HG03108 (cell line): ENCODE measurements around the gene GPT2.

ENCODE experiments used
- ATAC-seq: cut with Tn5 transposase; IDR thresholded peaks from one replicate; pipeline ENCODE4 v1.9.1; 2021; ENCODE audit warnings: moderate library complexity; ENCODE audit not compliant: unreplicated experiment

GPT2 gene

GRCh38 chr16:46883690-46884512 lies at the start of gene GPT2:
TSS of gene GPT2 (plus strand) at chr16:46884362. CDS start at chr16:46884716, 354 bp downstream.
- ATAC-seq, result peak; percentile 96

GRCh38 chr16:46836534-46837530 lies 47.3 kb upstream of the GPT2 start:
- no peak for ATAC-seq

GRCh38 chr16:46839986-46840443 lies 44.1 kb upstream of the GPT2 start:
- no peak for ATAC-seq

- no peak for ATAC-seq
Measured at GRCh38 chr16:46842192-46842895, 41.8 kb upstream of the GPT2 start.

GRCh38 chr16:46843898-46844642 lies 40.1 kb upstream of the GPT2 start:
- ATAC-seq, result no peak

- no peak for ATAC-seq
Measured at GRCh38 chr16:46844771-46845170, 39.4 kb upstream of the GPT2 start.

- no peak for ATAC-seq
Measured at GRCh38 chr16:46845952-46846351, 38.2 kb upstream of the GPT2 start.

GRCh38 chr16:46848768-46849764 lies 35.1 kb upstream of the GPT2 start:
- no peak for ATAC-seq

GRCh38 chr16:46850619-46851555 lies 33.3 kb upstream of the GPT2 start:
- ATAC-seq, result no peak

GRCh38 chr16:46852130-46852529 lies 32.0 kb upstream of the GPT2 start:
- ATAC-seq, result no peak

- peak; percentile 58 for ATAC-seq
Measured at GRCh38 chr16:46853713-46854443, 30.3 kb upstream of the GPT2 start.

- ATAC-seq, result no peak
Measured at GRCh38 chr16:46854846-46855245, 29.3 kb upstream of the GPT2 start.

- ATAC-seq, result no peak
Measured at GRCh38 chr16:46855389-46855788, 28.8 kb upstream of the GPT2 start.

- no peak for ATAC-seq
Measured at GRCh38 chr16:46857368-46857945, 26.7 kb upstream of the GPT2 start.

GRCh38 chr16:46858151-46858550 lies 26.0 kb upstream of the GPT2 start:
- ATAC-seq, result no peak

GRCh38 chr16:46859719-46860152 lies 24.4 kb upstream of the GPT2 start:
- ATAC-seq, result no peak
